GM23338 (cell line): Measurements from ENCODE around the gene ZNF474. TPM values are rescaled to one million over a fixed set of nuclear protein-coding genes. Genes with fewer than 3 reads are reported as not detected.

Experiments
- ATAC-seq: fragments of 200-7000 bp; cut with Tn5 transposase; 3 replicates; pipeline ENCODE4 v1.9.1; 2020
- DNase-seq: peaks from one replicate; pipeline ENCODE4 v3.0.0-alpha.2; 2015; ENCODE audit warnings: low spot score
- H2AFZ ChIP-seq: fragments of 200-600 bp; sonication (generic); 2 replicates; pipeline ENCODE4 v1.8.0; 2016; ENCODE audit warnings: antibody characterized with exemption, mild to moderate bottlenecking, moderate library complexity
- H3F3A ChIP-seq: fragments of 200-600 bp; sonication (generic); replicated peaks from 2 replicates; pipeline ENCODE4 v1.8.0; 2017; ENCODE audit warnings: antibody characterized with exemption, mixed run types, low read depth
- H3K27ac ChIP-seq: fragments of 200-600 bp; sonication (generic); 2 replicates; pipeline ENCODE4 v1.6.1; 2016; ENCODE audit warnings: low read depth
- H3K27me3 ChIP-seq: fragments of 200-600 bp; sonication (generic); 2 replicates; pipeline ENCODE4 v1.8.0; 2016; ENCODE audit warnings: mild to moderate bottlenecking, mixed run types, moderate library complexity; ENCODE audit not compliant: insufficient read depth
- H3K36me3 ChIP-seq: fragments of 200-600 bp; sonication (generic); 2 replicates; pipeline ENCODE4 v1.8.0; 2016; ENCODE audit warnings: mild to moderate bottlenecking; ENCODE audit not compliant: insufficient read depth
- H3K4me1 ChIP-seq: fragments of 200-600 bp; sonication (generic); 2 replicates; pipeline ENCODE4 v1.8.0; 2016; ENCODE audit warnings: mild to moderate bottlenecking, moderate library complexity; ENCODE audit not compliant: insufficient read depth
- H3K4me2 ChIP-seq: fragments of 200-600 bp; sonication (generic); 2 replicates; pipeline ENCODE4 v1.7.1; 2017; ENCODE audit warnings: mixed run types
- H3K4me3 ChIP-seq: fragments of 200-600 bp; sonication (generic); 2 replicates; pipeline ENCODE4 v1.6.1; 2016; ENCODE audit warnings: mixed run types
- H3K79me2 ChIP-seq: fragments of 200-600 bp; sonication (generic); replicated peaks from 2 replicates; pipeline ENCODE4 v1.8.0; 2017; ENCODE audit warnings: mild to moderate bottlenecking; ENCODE audit not compliant: insufficient read depth
- H3K9me2 ChIP-seq: fragments of 200-600 bp; sonication (generic); 2 replicates; pipeline ENCODE4 v1.8.0; 2017; ENCODE audit not compliant: insufficient read depth
- H4K20me1 ChIP-seq: fragments of 200-600 bp; sonication (generic); replicated peaks from 2 replicates; pipeline ENCODE4 v1.8.0; 2017; ENCODE audit warnings: mild to moderate bottlenecking; ENCODE audit not compliant: insufficient read depth
- H3K27ac Mint-ChIP-seq: 2 replicates; pipeline ENCODE4 v1.8.0; 2020; ENCODE audit warnings: inconsistent platforms, mild to moderate bottlenecking, moderate library complexity, mixed read lengths
- H3K27me3 Mint-ChIP-seq: 3 replicates; pipeline ENCODE4 v1.8.0; 2022; ENCODE audit warnings: low read depth, mild to moderate bottlenecking, moderate library complexity, mixed read lengths, inconsistent platforms; ENCODE audit not compliant: insufficient read depth, poor library complexity
- H3K36me3 Mint-ChIP-seq: 3 replicates; pipeline ENCODE4 v1.8.0; 2021; ENCODE audit warnings: low read depth, mild to moderate bottlenecking, inconsistent platforms, moderate library complexity, mixed read lengths
- H3K4me1 Mint-ChIP-seq: 3 replicates; pipeline ENCODE4 v1.8.0; 2020; ENCODE audit warnings: mild to moderate bottlenecking, inconsistent platforms, mixed read lengths
- H3K4me3 Mint-ChIP-seq: 3 replicates; pipeline ENCODE4 v1.8.0; 2021; ENCODE audit warnings: moderate library complexity, mild to moderate bottlenecking, inconsistent platforms, mixed read lengths
- H3K9me3 Mint-ChIP-seq: 3 replicates; pipeline ENCODE4 v1.8.0; 2020; ENCODE audit warnings: moderate library complexity, mild to moderate bottlenecking, inconsistent platforms, mixed read lengths
- CREB1 ChIP-seq: fragments of 250-450 bp; sonication (Bioruptor Pico); IDR thresholded peaks from 2 replicates; pipeline ENCODE4 v1.5.0; 2020; ENCODE audit warnings: low read depth, mild to moderate bottlenecking, moderate library complexity
- JUNB ChIP-seq: IDR thresholded peaks from one replicate; pipeline ENCODE4 v1.6.1; 2016; ENCODE audit warnings: antibody characterized with exemption; ENCODE audit not compliant: unreplicated experiment
- NANOG ChIP-seq: IDR thresholded peaks from 2 replicates; pipeline ENCODE4 v1.6.1; 2016; ENCODE audit warnings: antibody characterized with exemption, borderline replicate concordance
- POLR2AphosphoS5 ChIP-seq: IDR thresholded peaks from 2 replicates; pipeline ENCODE4 v1.6.1; 2016; ENCODE audit warnings: antibody characterized with exemption, low read depth
- STAT1 ChIP-seq: IDR thresholded peaks from one replicate; pipeline ENCODE4 v1.6.1; 2016; ENCODE audit warnings: antibody characterized with exemption; ENCODE audit not compliant: unreplicated experiment
- ZNF114 ChIP-seq: fragments of 250-450 bp; sonication (Bioruptor Pico); IDR thresholded peaks from 2 replicates; pipeline ENCODE4 v1.5.0; 2020; ENCODE audit warnings: mild to moderate bottlenecking, moderate library complexity
- ZNF331 ChIP-seq: fragments of 250-450 bp; sonication (Bioruptor Pico); IDR thresholded peaks from 2 replicates; pipeline ENCODE4 v1.5.0; 2020; ENCODE audit warnings: low read depth, mild to moderate bottlenecking, moderate library complexity
- ZNF462 ChIP-seq: fragments of 250-450 bp; sonication (Bioruptor Pico); IDR thresholded peaks from 2 replicates; pipeline ENCODE4 v1.5.0; 2020; ENCODE audit warnings: mild to moderate bottlenecking, moderate library complexity
- polyA plus RNA-seq: library from polyadenylated mRNA; unstranded; fragments of >200 nt; fragmentation: Nextera tagmentation; extraction: Ambion mirVana; gene quantifications from 2 replicates; pipeline ENCODE4 v1.2.1, GENCODE V29; 2016
- total RNA-seq: library from RNA; depleted of rRNA; stranded (reverse); fragments of >200 nt; shearing (Covaris generic); gene quantifications from 2 replicates; pipeline ENCODE4 v1.2.3, GENCODE V29; 2014

The ZNF474 gene
- total and polyA plus RNA-seq, 2 experiments from 2014 or later, result 0.59 TPM; not detected in 1

DNA sequence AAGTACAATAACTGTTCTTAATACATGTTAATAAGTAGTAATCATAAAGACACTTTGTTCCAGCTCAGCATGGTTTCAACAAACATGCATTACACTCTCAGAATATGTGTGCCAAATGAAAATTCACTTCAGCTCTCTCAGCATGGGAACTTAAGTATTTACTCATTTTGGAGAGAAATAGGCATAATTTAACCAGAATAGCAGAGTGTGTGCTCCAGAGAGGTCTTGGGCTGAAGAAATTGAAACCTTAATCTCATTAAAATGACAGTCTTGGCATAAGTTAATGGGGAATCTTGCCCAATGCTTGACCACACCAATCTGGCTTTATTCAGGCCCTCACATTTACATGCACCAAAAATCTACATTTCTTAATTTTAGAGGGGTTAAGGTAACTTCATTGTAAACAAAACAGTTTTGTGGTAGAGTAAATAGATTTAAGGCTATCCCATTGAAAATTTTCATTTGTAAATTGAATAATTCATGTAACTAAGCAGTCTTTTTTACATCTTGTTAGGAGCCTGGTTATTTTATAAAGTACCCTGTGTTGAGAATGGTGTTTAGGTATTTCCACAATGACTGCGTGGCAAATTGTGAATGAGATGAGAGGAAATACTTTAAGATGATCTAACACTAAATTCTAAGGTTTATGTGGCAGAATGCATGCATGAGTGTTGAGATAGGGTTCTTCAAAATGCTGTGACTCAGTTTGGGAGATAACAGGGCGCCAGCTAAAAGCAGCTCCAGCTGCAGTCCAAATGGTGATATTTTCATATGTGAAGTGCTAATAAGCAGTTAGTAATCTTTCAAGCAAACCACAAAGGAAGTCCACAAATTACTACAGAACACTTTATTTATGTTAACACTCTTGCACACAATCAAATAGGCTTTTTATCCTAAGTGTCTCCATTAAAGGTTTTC is 40.0 kb upstream of the ZNF474 start:
- Histone ChIP-seq H3K36me3 (no peaks in the 10 kb centered on the region), H3F3A (no peaks in the 10 kb centered on the region), H3K4me1 (peaks cover 13% of the 10 kb centered on the region), H4K20me1 (no peaks in the 10 kb centered on the region), H3K79me2 (no peaks in the 10 kb centered on the region), H3K27me3 (no peaks in the 10 kb centered on the region), H3K4me2 (no peak overlapping the region), H3K4me3 (no peak overlapping the region), H2AFZ (no peak overlapping the region), H3K27ac (no peak overlapping the region), H3K9me2 (no peaks in the 10 kb centered on the region)
- no peak for TF ChIP-seq ZNF114 (CRISPR knock-in tag)
- TF ChIP-seq NANOG, result no peak
- no peak for TF ChIP-seq JUNB
- no peak for TF ChIP-seq POLR2AphosphoS5
- no peak for TF ChIP-seq ZNF462
- no peak for TF ChIP-seq ZNF331 (CRISPR knock-in tag)
- no peak for TF ChIP-seq CREB1
- no peak for TF ChIP-seq STAT1
- Mint-ChIP-seq H3K4me1 (peaks cover 14% of the 10 kb centered on the region; the same call in 2 of the 3 replicates), H3K4me3 (no peak overlapping the region), H3K36me3 (no peaks in the 10 kb centered on the region), H3K27ac (no peak overlapping the region), H3K9me3 (no peaks in the 10 kb centered on the region), H3K27me3 (no peaks in the 10 kb centered on the region)
- DNase-seq (no peak), ATAC-seq (no peak)
